ENCODE results near the gene FUT2. TPM values are rescaled to one million over a fixed set of nuclear protein-coding genes. Genes with fewer than 3 reads are reported as not detected.

FUT2 gene
- total RNA-seq, 1 donor from 2014 or later = 9.0 TPM

- TF ChIP-seq CTCF (conservative IDR thresholded peaks at IDR 0.05) = no peak
- Mint-ChIP-seq H3K36me3 (no peaks in the 10 kb centered on the region), H3K4me3 (no peak overlapping the region), H3K9me3 (no peaks in the 10 kb centered on the region), H3K4me1 (ENCODE audit: unreplicated experiment) (peaks cover 7% of the 10 kb centered on the region), H3K27me3 (no peaks in the 10 kb centered on the region), H3K27ac (no peak overlapping the region)
- no peak for DNase-seq (ENCODE audit: extremely low spot score, unreplicated experiment)
Measured at GRCh38 chr19:48668332-48668731, 27.4 kb upstream of the FUT2 start.

GRCh38 chr19:48668761-48669160 is 27.0 kb upstream of the FUT2 start:
- peaks cover 8% of the 10 kb centered on the region for H3K4me1 Mint-ChIP-seq (ENCODE audit: unreplicated experiment)
- H3K36me3 Mint-ChIP-seq = no peaks in the 10 kb centered on the region
- no peak for DNase-seq (ENCODE audit: extremely low spot score, unreplicated experiment)
- TF ChIP-seq CTCF (conservative IDR thresholded peaks at IDR 0.05) = no peak
- no peak overlapping the region for H3K4me3 Mint-ChIP-seq
- H3K27me3 Mint-ChIP-seq = no peaks in the 10 kb centered on the region
- H3K27ac Mint-ChIP-seq = no peak overlapping the region
- no peaks in the 10 kb centered on the region for H3K9me3 Mint-ChIP-seq

DNA sequence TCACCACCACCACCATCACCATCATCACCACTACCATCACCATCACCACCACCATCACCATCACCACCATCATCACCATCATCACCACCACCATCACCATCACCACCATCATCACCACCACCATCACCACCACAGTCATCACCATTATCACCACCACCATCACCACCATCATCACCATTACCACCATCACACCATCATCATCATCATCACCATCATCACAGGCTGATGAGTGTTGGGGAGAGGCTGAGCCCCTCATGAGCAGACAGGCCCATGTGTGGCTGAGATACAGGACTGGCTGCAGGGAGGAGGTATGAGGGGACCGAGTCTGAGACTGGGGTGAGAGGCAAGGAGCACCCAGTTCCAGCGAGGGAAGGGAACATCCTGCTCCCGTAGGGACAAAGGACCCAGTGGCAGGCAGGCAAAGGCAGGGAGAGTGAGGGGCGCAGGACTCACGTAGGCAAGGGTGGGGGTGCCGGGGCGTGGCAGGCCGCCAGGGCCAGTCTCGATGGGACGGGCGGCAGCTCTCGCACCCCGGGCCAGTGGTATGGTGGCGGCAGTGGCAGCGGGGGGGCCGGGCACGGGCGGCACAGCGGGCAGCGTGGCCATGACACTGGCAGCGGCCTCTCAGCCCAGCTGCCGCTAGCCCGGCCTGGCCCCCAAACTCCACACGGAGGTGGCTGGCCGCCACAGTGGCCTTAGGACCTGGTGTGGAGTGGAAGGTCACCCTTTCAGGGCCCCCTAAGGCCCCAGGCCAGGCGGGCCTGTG is 25.7 kb upstream of the FUT2 start:
- TF ChIP-seq CTCF (conservative IDR thresholded peaks at IDR 0.05) = no peak
- no peak overlapping the region for H3K4me3 Mint-ChIP-seq
- no peaks in the 10 kb centered on the region for H3K9me3 Mint-ChIP-seq
- H3K27ac Mint-ChIP-seq = no peak overlapping the region
- DNase-seq (ENCODE audit: extremely low spot score, unreplicated experiment) = no peak
- H3K4me1 Mint-ChIP-seq (ENCODE audit: unreplicated experiment) = peaks cover 13% of the 10 kb centered on the region
- H3K36me3 Mint-ChIP-seq = no peaks in the 10 kb centered on the region
- peaks cover 2% of the 10 kb centered on the region for H3K27me3 Mint-ChIP-seq

DNA sequence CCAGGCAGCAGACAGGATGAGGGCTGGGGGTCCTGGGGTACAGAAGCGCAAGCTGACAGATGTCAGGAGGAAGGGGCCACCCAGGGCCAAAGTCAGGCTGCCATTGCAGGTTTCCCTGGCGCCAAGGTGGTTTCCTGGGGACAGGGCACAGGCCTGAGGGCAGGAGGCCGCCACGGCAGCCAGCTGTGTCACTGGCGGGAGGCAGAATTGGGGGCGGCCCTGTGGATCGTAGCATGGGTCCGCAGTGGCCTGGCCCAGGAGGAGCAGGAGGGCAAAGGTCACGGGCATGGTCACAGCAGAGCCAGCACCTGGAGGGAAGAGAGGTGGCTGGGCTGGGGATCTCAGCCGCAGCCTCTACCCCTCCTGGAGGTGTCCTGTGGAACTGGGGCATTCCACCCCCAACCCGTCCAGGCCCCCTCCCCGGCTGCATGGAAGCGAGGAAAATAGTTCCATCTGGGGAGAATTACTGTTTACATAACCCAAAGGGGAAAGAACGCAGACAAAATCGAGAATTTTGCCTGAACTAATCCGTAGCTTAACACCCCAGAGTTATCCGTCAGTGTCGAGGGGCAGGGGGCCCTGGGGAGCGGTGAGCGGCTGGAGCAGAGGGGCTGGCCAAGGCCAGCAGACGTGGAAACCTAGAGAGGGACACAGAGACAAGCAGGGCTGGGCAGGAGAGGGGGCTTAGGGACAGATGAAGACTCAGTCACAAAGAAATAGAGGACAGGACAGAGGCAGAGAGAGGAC is 24.9 kb upstream of the FUT2 start:
- Mint-ChIP-seq H3K4me3 (no peak overlapping the region), H3K9me3 (no peaks in the 10 kb centered on the region), H3K36me3 (no peaks in the 10 kb centered on the region), H3K27me3 (peaks cover 7% of the 10 kb centered on the region), H3K4me1 (ENCODE audit: unreplicated experiment) (peaks cover 21% of the 10 kb centered on the region), H3K27ac (peak overlapping the region; percentile 69)
- no peak for DNase-seq (ENCODE audit: extremely low spot score, unreplicated experiment)
- no peak for TF ChIP-seq CTCF (conservative IDR thresholded peaks at IDR 0.05)

DNA sequence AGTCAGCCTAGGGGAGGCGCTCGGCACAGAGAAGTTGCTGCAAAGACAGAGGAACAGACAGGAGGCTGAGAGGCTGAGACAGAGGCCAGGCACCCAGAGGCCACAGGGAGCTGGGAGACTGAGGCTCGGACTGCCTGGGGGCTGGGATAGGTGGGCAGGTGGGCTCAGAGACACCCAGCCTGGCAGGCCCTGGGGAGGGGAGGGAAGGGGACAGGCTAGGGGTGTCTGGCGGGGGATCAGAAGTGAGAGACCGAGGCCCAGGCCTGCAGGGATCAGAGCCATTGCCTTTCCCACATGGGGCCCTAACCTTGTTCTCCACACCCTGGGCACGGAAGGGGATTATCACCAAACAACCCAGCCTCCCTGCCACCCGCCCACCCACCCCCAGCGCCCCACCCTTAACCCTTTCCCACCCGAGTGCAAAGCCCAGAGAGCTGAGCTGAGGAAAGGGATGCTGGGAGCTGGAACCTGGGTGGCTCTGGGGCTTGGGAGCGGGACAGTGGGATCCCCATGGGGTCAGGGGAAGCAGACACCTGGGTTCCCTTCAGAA is 24.2 kb upstream of the FUT2 start:
- no peaks in the 10 kb centered on the region for H3K36me3 Mint-ChIP-seq
- TF ChIP-seq CTCF (conservative IDR thresholded peaks at IDR 0.05) = no peak
- no peaks in the 10 kb centered on the region for H3K9me3 Mint-ChIP-seq
- peaks cover 21% of the 10 kb centered on the region for H3K4me1 Mint-ChIP-seq (ENCODE audit: unreplicated experiment)
- H3K27ac Mint-ChIP-seq = peak overlapping the region; percentile 69
- peaks cover 7% of the 10 kb centered on the region for H3K27me3 Mint-ChIP-seq
- no peak overlapping the region for H3K4me3 Mint-ChIP-seq
- DNase-seq (ENCODE audit: extremely low spot score, unreplicated experiment) = no peak
